Activated naive CD8-positive, alpha-beta T cell (primary cell): ENCODE results near the gene ZNF44.

Source experiments
- H3K27ac Mint-ChIP-seq: one replicate; pipeline ENCODE4 v1.8.0; 2021; ENCODE audit warnings: mixed read lengths
- H3K27me3 Mint-ChIP-seq: one replicate; pipeline ENCODE4 v1.8.0; 2021; ENCODE audit warnings: mixed read lengths
- H3K36me3 Mint-ChIP-seq: one replicate; pipeline ENCODE4 v1.8.0; 2021; ENCODE audit warnings: mixed read lengths
- H3K4me1 Mint-ChIP-seq: one replicate; pipeline ENCODE4 v1.8.0; 2021; ENCODE audit warnings: low read depth, mixed read lengths
- H3K4me3 Mint-ChIP-seq: one replicate; pipeline ENCODE4 v1.8.0; 2021; ENCODE audit warnings: mild to moderate bottlenecking, mixed read lengths
- H3K9me3 Mint-ChIP-seq: one replicate; pipeline ENCODE4 v1.8.0; 2021; ENCODE audit warnings: low read depth, mixed read lengths

ZNF44 gene

DNA sequence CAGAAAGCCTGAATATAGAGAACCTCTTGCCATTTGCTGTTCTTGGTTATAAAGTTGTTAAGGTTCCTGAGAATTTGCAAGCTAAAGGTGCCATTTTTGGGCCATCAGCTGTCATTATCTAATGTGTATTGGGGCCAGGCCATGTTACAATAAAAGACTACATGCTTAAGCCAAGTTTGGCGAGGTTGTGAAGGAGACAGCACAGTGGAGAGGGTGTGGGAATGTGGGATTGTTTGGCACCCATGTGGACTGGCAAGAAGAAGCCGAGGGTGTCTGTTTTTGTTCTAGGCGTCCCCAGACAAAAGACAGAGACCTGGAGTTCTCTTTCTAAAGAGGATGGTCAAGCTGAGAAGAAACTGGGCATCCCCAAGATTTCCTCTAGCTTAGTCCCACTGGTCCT, 64.7 kb downstream of the ZNF44 start:
- Mint-ChIP-seq H3K4me1 (no peaks in the 10 kb centered on the region), H3K4me3 (no peak overlapping the region), H3K27ac (no peak overlapping the region), H3K27me3 (no peaks in the 10 kb centered on the region), H3K36me3 (peaks cover 34% of the 10 kb centered on the region), H3K9me3 (no peaks in the 10 kb centered on the region)

GRCh38 chr19:12224676-12225075, 70.0 kb downstream of the ZNF44 start:
- H3K9me3 Mint-ChIP-seq = no peaks in the 10 kb centered on the region
- no peak overlapping the region for H3K27ac Mint-ChIP-seq
- H3K36me3 Mint-ChIP-seq = peaks cover 4% of the 10 kb centered on the region
- no peaks in the 10 kb centered on the region for H3K27me3 Mint-ChIP-seq
- no peak overlapping the region for H3K4me3 Mint-ChIP-seq
- H3K4me1 Mint-ChIP-seq = no peaks in the 10 kb centered on the region

- Mint-ChIP-seq H3K4me1 (no peaks in the 10 kb centered on the region), H3K36me3 (peaks cover 10% of the 10 kb centered on the region), H3K4me3 (no peak overlapping the region), H3K27ac (no peak overlapping the region), H3K9me3 (peaks cover 4% of the 10 kb centered on the region), H3K27me3 (no peaks in the 10 kb centered on the region)
Measured at GRCh38 chr19:12222980-12223630, 71.6 kb downstream of the ZNF44 start.
